Raji (cell line): ENCODE data around the gene PIGZ.

Source experiments
- POLR2A ChIP-seq: IDR thresholded peaks from 2 replicates; pipeline ENCODE4 v1.6.1; 2011; ENCODE audit warnings: low read depth, low read length, control low read depth; ENCODE audit not compliant: insufficient read depth

The PIGZ gene

GRCh38 chr3:196932600-196932999, 36.0 kb downstream of the PIGZ start:
- TF ChIP-seq POLR2A: 0 out of 2 replicates have a peak, but pooled peaks have one; percentile 24

- TF ChIP-seq POLR2A: no peak
Measured at GRCh38 chr3:196931828-196932587, 36.6 kb downstream of the PIGZ start.

- no peak for TF ChIP-seq POLR2A
Measured at GRCh38 chr3:196931157-196931556, 37.5 kb downstream of the PIGZ start.

- no peak for TF ChIP-seq POLR2A
Measured at GRCh38 chr3:196927571-196928453, 40.8 kb downstream of the PIGZ start.

GRCh38 chr3:196920733-196921132, 47.9 kb downstream of the PIGZ start:
- TF ChIP-seq POLR2A: no peak

GRCh38 chr3:196918968-196919367, 49.7 kb downstream of the PIGZ start:
- no peak for TF ChIP-seq POLR2A

GRCh38 chr3:196916995-196917394, 51.6 kb downstream of the PIGZ start:
- no peak for TF ChIP-seq POLR2A

GRCh38 chr3:196916221-196916620, 52.4 kb downstream of the PIGZ start:
- TF ChIP-seq POLR2A: no peak

GRCh38 chr3:196915375-196915774, 53.3 kb downstream of the PIGZ start:
- no peak for TF ChIP-seq POLR2A

- no peak for TF ChIP-seq POLR2A
Measured at GRCh38 chr3:196914866-196915265, 53.8 kb downstream of the PIGZ start.

- TF ChIP-seq POLR2A: no peak
Measured at GRCh38 chr3:196903740-196904139, 64.9 kb downstream of the PIGZ start.

- no peak for TF ChIP-seq POLR2A
Measured at GRCh38 chr3:196902296-196902695, 66.3 kb downstream of the PIGZ start.

- no peak for TF ChIP-seq POLR2A
Measured at GRCh38 chr3:196901768-196902167, 66.9 kb downstream of the PIGZ start.
